Liver (tissue), 9 donors: ENCODE results near the gene DIP2C. TPM values are rescaled to one million over a fixed set of nuclear protein-coding genes. Genes with fewer than 3 reads are reported as not detected.
"Not testable (repeated sequence)": the region's sequence is repeated elsewhere in the genome, so short reads cannot be mapped to it uniquely, and the experiment has no call there.

Source experiments
- DNase-seq: peaks from one replicate; pipeline ENCODE4 v3.0.0-alpha.2; 2017; ENCODE audit warnings: low spot score
- H3K27ac ChIP-seq, 2 donors: one replicate each; pipeline ENCODE4 v1.7.0; 2013; ENCODE audit warnings: inconsistent platforms in 2 of 2, low read length in 2 of 2, control low read depth in 1 of 2, low read depth in 1 of 2, mild to moderate bottlenecking in 1 of 2
- H3K27me3 ChIP-seq, 4 donors: one replicate each; pipeline versions ENCODE4 v1.6.1 to v1.7.0; 2013; ENCODE audit warnings: low read length in 3 of 4, inconsistent platforms in 1 of 4, mild to moderate bottlenecking in 1 of 4, moderate library complexity in 1 of 4; ENCODE audit not compliant: control insufficient read depth in 4 of 4, insufficient read depth in 4 of 4
- H3K36me3 ChIP-seq, 4 donors: one replicate each; pipeline versions ENCODE4 v1.6.1 to v1.7.0; 2013; ENCODE audit warnings: low read length in 3 of 4, mild to moderate bottlenecking in 3 of 4, low read depth in 1 of 4, moderate library complexity in 1 of 4; ENCODE audit not compliant: control insufficient read depth in 4 of 4, insufficient read depth in 3 of 4
- H3K4me1 ChIP-seq, 4 donors: one replicate each; pipeline versions ENCODE4 v1.6.1 to v1.7.0; 2013; ENCODE audit warnings: low read length in 3 of 4, mild to moderate bottlenecking in 3 of 4, moderate library complexity in 1 of 4; ENCODE audit not compliant: control insufficient read depth in 4 of 4, insufficient read depth in 4 of 4
- H3K4me3 ChIP-seq, 3 donors: one replicate each; pipeline versions ENCODE4 v1.6.1 to v1.7.0; 2013; ENCODE audit warnings: low read length in 3 of 3, control low read depth in 1 of 3, low read depth in 1 of 3, mild to moderate bottlenecking in 1 of 3
- H3K9ac ChIP-seq, 2 donors: one replicate each; pipeline ENCODE4 v1.7.0; 2013; ENCODE audit warnings: low read length in 2 of 2, mild to moderate bottlenecking in 2 of 2, moderate library complexity in 2 of 2, control low read depth in 1 of 2, low read depth in 1 of 2
- H3K9me3 ChIP-seq, 4 donors: one replicate each; pipeline versions ENCODE4 v1.6.1 to v1.7.0; 2013; ENCODE audit warnings: low read length in 3 of 4; ENCODE audit not compliant: control insufficient read depth in 4 of 4
- ATF3 ChIP-seq: IDR thresholded peaks from 2 replicates; pipeline ENCODE4 v1.6.1; 2016; ENCODE audit warnings: antibody characterized with exemption
- CTCF ChIP-seq: fragments of 150-350 bp; IDR thresholded peaks from 2 replicates; pipeline ENCODE4 v1.5.1; 2017; ENCODE audit warnings: improper control_type of control experiment, low read depth, low read length; ENCODE audit not compliant: missing input control
- EGR1 ChIP-seq, 2 donors: IDR thresholded peaks; 2 replicates each; pipeline ENCODE4 v1.6.1; 2016 to 2018; ENCODE audit warnings: antibody characterized with exemption in 2 of 2, low read depth in 2 of 2
- FOXA1 ChIP-seq: IDR thresholded peaks from 2 replicates; pipeline ENCODE4 v1.6.1; 2016; ENCODE audit warnings: antibody characterized with exemption
- FOXA2 ChIP-seq: IDR thresholded peaks from 2 replicates; pipeline ENCODE4 v1.6.1; 2016; ENCODE audit warnings: antibody characterized with exemption
- GABPA ChIP-seq, 2 donors: IDR thresholded peaks in 1 of 2; conservative IDR thresholded peaks in 1 of 2; 2 replicates each; pipeline ENCODE4 v1.6.1; 2016; ENCODE audit warnings: antibody characterized with exemption in 2 of 2, mild to moderate bottlenecking in 1 of 2, moderate library complexity in 1 of 2
- HNF4A ChIP-seq, 2 donors: conservative IDR thresholded peaks; 2 replicates each; pipeline ENCODE4 v1.6.1; 2016; ENCODE audit warnings: antibody characterized with exemption in 2 of 2, mild to moderate bottlenecking in 2 of 2
- HNF4G ChIP-seq: IDR thresholded peaks from 2 replicates; pipeline ENCODE4 v1.6.1; 2016; ENCODE audit warnings: antibody characterized with exemption
- JUND ChIP-seq, 2 donors: IDR thresholded peaks; 2 replicates each; pipeline ENCODE4 v1.6.1; 2016; ENCODE audit warnings: antibody characterized with exemption in 2 of 2
- MAX ChIP-seq: IDR thresholded peaks from 2 replicates; pipeline ENCODE4 v1.6.1; 2016; ENCODE audit warnings: antibody characterized with exemption
- NR2F2 ChIP-seq: IDR thresholded peaks from 2 replicates; pipeline ENCODE4 v1.6.1; 2016; ENCODE audit warnings: antibody characterized with exemption
- RAD21 ChIP-seq, 2 donors: IDR thresholded peaks; 2 replicates each; pipeline ENCODE4 v1.6.1; 2016; ENCODE audit warnings: antibody characterized with exemption in 2 of 2, mild to moderate bottlenecking in 2 of 2
- REST ChIP-seq: IDR thresholded peaks from 2 replicates; pipeline ENCODE4 v1.6.1; 2016; ENCODE audit warnings: antibody characterized with exemption, mild to moderate bottlenecking
- RXRA ChIP-seq, 2 donors: IDR thresholded peaks; 2 replicates each; pipeline ENCODE4 v1.6.1; 2017 to 2018; ENCODE audit warnings: antibody characterized with exemption in 2 of 2, mild to moderate bottlenecking in 1 of 2
- SP1 ChIP-seq: IDR thresholded peaks from 2 replicates; pipeline ENCODE4 v1.6.1; 2018; ENCODE audit warnings: antibody characterized with exemption, mild to moderate bottlenecking
- TAF1 ChIP-seq: conservative IDR thresholded peaks from 2 replicates; pipeline ENCODE4 v1.6.1; 2016; ENCODE audit warnings: antibody characterized with exemption, mild to moderate bottlenecking
- YY1 ChIP-seq: IDR thresholded peaks from 2 replicates; pipeline ENCODE4 v1.6.1; 2016; ENCODE audit warnings: antibody characterized with exemption, mild to moderate bottlenecking
- ZBTB33 ChIP-seq: IDR thresholded peaks from 2 replicates; pipeline ENCODE4 v1.6.1; 2016; ENCODE audit warnings: antibody characterized with exemption
- WGBS: extraction: QIAGEN DNeasy Blood & Tissue Kit; methylation state at CpG from one replicate; pipeline ENCODE4 v1.1.7; 2013; 5-methylcytosine and 5-hydroxymethylcytosine counted together
- polyA plus RNA-seq, 2 donors: library from polyadenylated mRNA; stranded (reverse) in 1 of 2; unstranded in 1 of 2; fragments of 200-250 nt in 1 of 2; fragments of >200 nt in 1 of 2; fragmentation: Nextera tagmentation in 1 of 2; extraction: Ambion mirVana in 1 of 2; gene quantifications; one replicate each; pipeline versions ENCODE4 v1.2.1 to v1.2.3, GENCODE V29; 2013 to 2015
- total RNA-seq, 2 donors: library from RNA; depleted of rRNA; stranded (reverse); fragments of >200 nt; gene quantifications; one replicate each; pipeline ENCODE4 v1.2.3, GENCODE V29; 2014
- donor health status: healthy.
- donor health status: healthy.
- donor health status: healthy.
- donor health status: healthy.
- donor health status: healthy.

Gene DIP2C
- total and polyA plus RNA-seq, 4 donors, result 4.2 to 12.2 (median 5.7) TPM

- Histone ChIP-seq H3K27ac (no peak overlapping the region), H3K9ac (no peak overlapping the region), H3K9me3 (no peaks in the 10 kb centered on the region), H3K27me3 (no peaks in the 10 kb centered on the region), H3K36me3 (no peaks in the 10 kb centered on the region), H3K4me3 (no peak overlapping the region), H3K4me1 (no peaks in the 10 kb centered on the region)
- TF ChIP-seq HNF4A (conservative IDR thresholded peaks at IDR 0.05) (no peak), REST (no peak), RXRA (IDR thresholded peaks at IDR 0.05) (no peak), EGR1 (IDR thresholded peaks at IDR 0.05; ENCODE audit: low read depth in 2 of 2) (no peak), NR2F2 (no peak), MAX (no peak), FOXA2 (no peak), CTCF (no peak), FOXA1 (no peak), HNF4G (no peak), ZBTB33 (no peak), GABPA (IDR thresholded peaks at IDR 0.05 in 1 of 2, conservative IDR thresholded peaks at IDR 0.05 in 1 of 2) (no peak), JUND (IDR thresholded peaks at IDR 0.05) (no peak), YY1 (no peak), ATF3 (no peak), SP1 (no peak), RAD21 (IDR thresholded peaks at IDR 0.05) (no peak), TAF1 (no peak)
- no peak for DNase-seq
- WGBS, result 86% methylated on average over 7 of the region's 7 CpGs
Measured at GRCh38 chr10:533186-533585, 156.3 kb downstream of the DIP2C start.

GRCh38 chr10:532331-532730 is 157.1 kb downstream of the DIP2C start:
- not testable (repeated sequence) for H3K27ac ChIP-seq, H3K9me3 ChIP-seq, H3K36me3 ChIP-seq, H3K4me3 ChIP-seq, H3K27me3 ChIP-seq, DNase-seq, H3K9ac ChIP-seq, H3K4me1 ChIP-seq
- 90% methylated on average over 2 of the region's 2 CpGs for WGBS
